Esophagus squamous epithelium (tissue), 5 donors: ENCODE measurements around the gene FNDC3B. TPM values are rescaled to one million over a fixed set of nuclear protein-coding genes. Genes with fewer than 3 reads are reported as not detected.
"Not testable (repeated sequence)": the region's sequence is repeated elsewhere in the genome, so short reads cannot be mapped to it uniquely, and the experiment has no call there.

ENCODE experiments used
- DNase-seq: peaks from one replicate; lab custom pipeline; 2025; lab: John Stamatoyannopoulos, UW
- H3K27ac ChIP-seq, 4 donors: fragments of 200-600 bp; sonication (generic); one replicate each; pipeline ENCODE4 v1.5.1; 2016 to 2019; ENCODE audit warnings: mild to moderate bottlenecking in 1 of 4
- H3K27me3 ChIP-seq, 4 donors: fragments of 200-600 bp; sonication (generic); 1 replicate in 3 of 4; 2 replicates in 1 of 4; pipeline versions ENCODE4 v1.5.1 to v1.6.0; 2017 to 2021; ENCODE audit warnings: antibody characterized with exemption in 1 of 4
- H3K36me3 ChIP-seq, 3 donors: fragments of 200-600 bp; sonication (generic); one replicate each; pipeline ENCODE4 v1.5.1; 2016 to 2019
- H3K4me1 ChIP-seq, 3 donors: fragments of 200-600 bp; sonication (generic); one replicate each; pipeline ENCODE4 v1.5.1; 2017 to 2019
- H3K4me3 ChIP-seq, 4 donors: fragments of 200-600 bp; sonication (generic); 1 replicate in 3 of 4; 2 replicates in 1 of 4; pipeline ENCODE4 v1.5.1; 2016 to 2019; ENCODE audit warnings: mild to moderate bottlenecking in 2 of 4, moderate library complexity in 1 of 4
- H3K9me3 ChIP-seq, 3 donors: fragments of 200-600 bp; sonication (generic); one replicate each; pipeline ENCODE4 v1.5.1; 2016 to 2019
- CTCF ChIP-seq, 6 experiments: fragments of 450-650 bp in 4 of 6; fragments of 200-600 bp in 2 of 6; sonication (generic) in 2 of 6; IDR thresholded peaks; one replicate each; pipeline ENCODE4 v1.5.1; 2016 to 2019; ENCODE audit warnings: antibody characterized with exemption in 6 of 6, mild to moderate bottlenecking in 4 of 6, moderate library complexity in 4 of 6
- POLR2A ChIP-seq, 4 donors: fragments of 450-650 bp; IDR thresholded peaks; one replicate each; pipeline ENCODE4 v1.6.1; 2017; ENCODE audit warnings: antibody characterized with exemption in 4 of 4, mild to moderate bottlenecking in 4 of 4, moderate library complexity in 3 of 4
- WGBS, 2 donors: methylation state at CpG; one replicate each; pipeline ENCODE4 v1.1.5; 2018; 5-methylcytosine and 5-hydroxymethylcytosine counted together
- intact Hi-C: fragments of 100-400 bp; cut with DNase I; formaldehyde crosslinking; loops from one replicate; pipeline ENCODE4 v1.15.0; 2022
- total RNA-seq, 4 donors: library from RNA; depleted of rRNA; stranded (reverse); fragments of >200 nt; gene quantifications; one replicate each; pipeline ENCODE4 v1.1.0, GENCODE V29; 2016
- donor health status: DM: yes; HTN: yes; CAD: no.

The FNDC3B gene
- total RNA-seq, 4 donors from 2014 or later = 7.7 to 44.3 (median 20.4) TPM

- no peak for TF ChIP-seq POLR2A (IDR thresholded peaks at IDR 0.05)
- no peak for TF ChIP-seq CTCF (IDR thresholded peaks at IDR 0.05)
- intact Hi-C loops = no loop called here
- DNase-seq = no peak
- H3K27ac ChIP-seq = no peak overlapping the region
- no peak overlapping the region for H3K4me3 ChIP-seq
- H3K27me3 ChIP-seq = no peaks in the 10 kb centered on the region
- H3K9me3 ChIP-seq = no peaks in the 10 kb centered on the region
- no peaks in the 10 kb centered on the region for H3K4me1 ChIP-seq
- H3K36me3 ChIP-seq = no peaks in the 10 kb centered on the region
These were observed 196.3 kb downstream of the FNDC3B start for GRCh38 chr3:172235698-172236097.

GRCh38 chr3:172236771-172237742, 197.7 kb downstream of the FNDC3B start:
- 87 to 100% methylated on average over 2 to 5 of the region's 5 CpGs for WGBS, 2 donors
- intact Hi-C loops = no loop called here
- H3K36me3 ChIP-seq = peaks cover 0 to 2% (median 0%) of the 10 kb centered on the region in 3 donors
- DNase-seq = no peak
- no peaks in the 10 kb centered on the region for H3K4me1 ChIP-seq
- no peaks in the 10 kb centered on the region for H3K27me3 ChIP-seq
- TF ChIP-seq CTCF (IDR thresholded peaks at IDR 0.05) (no peak), POLR2A (IDR thresholded peaks at IDR 0.05) (no peak)
- peaks cover 0 to 3% (median 1%) of the 10 kb centered on the region in 3 donors for H3K9me3 ChIP-seq
- no peak overlapping the region for H3K27ac ChIP-seq
- no peak overlapping the region for H3K4me3 ChIP-seq

GRCh38 chr3:172238188-172238587, 198.8 kb downstream of the FNDC3B start:
- WGBS, 2 donors = 94% methylated on average over 4 of the region's 4 CpGs
- Histone ChIP-seq H3K36me3 (peaks cover 0 to 9% (median 0%) of the 10 kb centered on the region in 3 donors), H3K4me3 (no peak overlapping the region), H3K9me3 (peaks cover 0 to 9% (median 6%) of the 10 kb centered on the region in 3 donors), H3K4me1 (no peaks in the 10 kb centered on the region), H3K27ac (no peak overlapping the region), H3K27me3 (no peaks in the 10 kb centered on the region)
- no peak for DNase-seq
- intact Hi-C loops = no loop called here
- no peak for TF ChIP-seq POLR2A (IDR thresholded peaks at IDR 0.05)
- TF ChIP-seq CTCF (IDR thresholded peaks at IDR 0.05) = no peak

GRCh38 chr3:172239218-172239790, 199.9 kb downstream of the FNDC3B start:
- WGBS, 2 donors = 76 to 83% methylated on average over 3 of the region's 3 CpGs
- no peaks in the 10 kb centered on the region for H3K27me3 ChIP-seq
- peaks cover 0 to 5% (median 0%) of the 10 kb centered on the region in 3 donors for H3K4me1 ChIP-seq
- no peak for TF ChIP-seq CTCF (IDR thresholded peaks at IDR 0.05)
- TF ChIP-seq POLR2A (IDR thresholded peaks at IDR 0.05) = no peak
- no peak overlapping the region for H3K27ac ChIP-seq
- H3K9me3 ChIP-seq = peaks cover 0 to 9% (median 6%) of the 10 kb centered on the region in 3 donors
- intact Hi-C loops = no loop called here
- no peak overlapping the region for H3K4me3 ChIP-seq
- peaks cover 0 to 9% (median 0%) of the 10 kb centered on the region in 3 donors for H3K36me3 ChIP-seq
- no peak for DNase-seq

GRCh38 chr3:172241405-172241804, 202.0 kb downstream of the FNDC3B start:
- peaks cover 0 to 9% (median 0%) of the 10 kb centered on the region in 3 donors for H3K36me3 ChIP-seq
- DNase-seq = no peak
- H3K27ac ChIP-seq = no peak overlapping the region
- TF ChIP-seq CTCF (IDR thresholded peaks at IDR 0.05) (no peak), POLR2A (IDR thresholded peaks at IDR 0.05) (no peak)
- peaks cover 0 to 17% (median 0%) of the 10 kb centered on the region in 3 donors for H3K4me1 ChIP-seq
- peaks cover 0 to 9% (median 6%) of the 10 kb centered on the region in 3 donors for H3K9me3 ChIP-seq
- intact Hi-C loops = no loop called here
- 91 to 100% methylated on average over 1 of the region's 1 CpG for WGBS, 2 donors
- no peaks in the 10 kb centered on the region for H3K27me3 ChIP-seq
- no peak overlapping the region for H3K4me3 ChIP-seq

- H3K27ac ChIP-seq, DNase-seq, H3K4me3 ChIP-seq, H3K9me3 ChIP-seq, H3K27me3 ChIP-seq, H3K36me3 ChIP-seq, intact Hi-C loops: not testable (repeated sequence)
- peaks cover 0 to 20% (median 0%) of the 10 kb centered on the region in 3 donors for H3K4me1 ChIP-seq
- 100% methylated on average over 1 of the region's 3 CpGs for WGBS, 2 donors
These were observed 203.1 kb downstream of the FNDC3B start for GRCh38 chr3:172242471-172242870.

GRCh38 chr3:172243376-172243775, 204.0 kb downstream of the FNDC3B start:
- intact Hi-C loops, DNase-seq, H3K27ac ChIP-seq, H3K27me3 ChIP-seq, H3K4me3 ChIP-seq, H3K9me3 ChIP-seq: not testable (repeated sequence)
- H3K4me1 ChIP-seq = peaks cover 0 to 20% (median 0%) of the 10 kb centered on the region in 3 donors
- peaks cover 0 to 14% (median 0%) of the 10 kb centered on the region in 3 donors for H3K36me3 ChIP-seq
- 75 to 78% methylated on average over 3 of the region's 3 CpGs for WGBS, 2 donors
